Neuronal stem cell (in vitro differentiated cells): ENCODE measurements around the gene PLXNA4.

Experiments used
- DNase-seq: peaks from one replicate; pipeline ENCODE4 v3.0.0-alpha.2; 2013; ENCODE audit warnings: low spot score
- H2AFZ ChIP-seq: one replicate; pipeline ENCODE4 v1.6.1; 2013; ENCODE audit warnings: mild to moderate bottlenecking, low read length, inconsistent platforms
- H2AK5ac ChIP-seq: 2 replicates; pipeline ENCODE4 v1.6.1; 2013; ENCODE audit warnings: low read depth, mild to moderate bottlenecking, inconsistent platforms, low read length, moderate library complexity, mixed read lengths
- H2BK120ac ChIP-seq: 2 replicates; pipeline ENCODE4 v1.6.1; 2013; ENCODE audit warnings: low read depth, mild to moderate bottlenecking, inconsistent platforms, low read length, moderate library complexity, mixed read lengths
- H2BK12ac ChIP-seq: one replicate; pipeline ENCODE4 v1.6.1; 2013; ENCODE audit warnings: low read length, inconsistent platforms
- H2BK15ac ChIP-seq: 2 replicates; pipeline ENCODE4 v1.6.1; 2013; ENCODE audit warnings: mild to moderate bottlenecking, low read length, inconsistent platforms, mixed read lengths
- H2BK5ac ChIP-seq: one replicate; pipeline ENCODE4 v1.6.1; 2013; ENCODE audit warnings: inconsistent platforms, mild to moderate bottlenecking, low read length, moderate library complexity
- H3K14ac ChIP-seq: one replicate; pipeline ENCODE4 v1.6.1; 2013; ENCODE audit warnings: low read length, inconsistent platforms
- H3K18ac ChIP-seq: 2 replicates; pipeline ENCODE4 v1.6.1; 2013; ENCODE audit warnings: low read length, inconsistent platforms
- H3K23ac ChIP-seq: 2 replicates; pipeline ENCODE4 v1.6.1; 2013; ENCODE audit warnings: low read depth, mild to moderate bottlenecking, mixed read lengths, low read length, inconsistent platforms; ENCODE audit not compliant: poor library complexity
- H3K27ac ChIP-seq: replicated peaks from 3 replicates; pipeline ENCODE4 v1.5.1; 2013; ENCODE audit warnings: low read length, inconsistent platforms
- H3K27me3 ChIP-seq, 3 experiments: 2 replicates each; pipeline ENCODE4 v1.6.1; 2013; ENCODE audit warnings: low read length in 3 of 3, mild to moderate bottlenecking in 2 of 3, inconsistent platforms in 1 of 3, low read depth in 1 of 3, mixed read lengths in 1 of 3, moderate library complexity in 1 of 3; ENCODE audit not compliant: control insufficient read depth in 3 of 3, insufficient read depth in 3 of 3
- H3K36me3 ChIP-seq, 2 donors: replicated peaks in 1 of 2; 2 replicates each; pipeline ENCODE4 v1.6.1; 2013; ENCODE audit warnings: low read length in 2 of 2; ENCODE audit not compliant: control insufficient read depth in 2 of 2, insufficient read depth in 2 of 2
- H3K4ac ChIP-seq: 2 replicates; pipeline ENCODE4 v1.6.1; 2013; ENCODE audit warnings: inconsistent platforms, mild to moderate bottlenecking, low read length, moderate library complexity
- H3K4me1 ChIP-seq, 2 donors: 1 replicate in 1 of 2; 2 replicates in 1 of 2; pipeline ENCODE4 v1.6.1; 2013; ENCODE audit warnings: low read length in 2 of 2, low read depth in 1 of 2; ENCODE audit not compliant: control insufficient read depth in 2 of 2, insufficient read depth in 1 of 2
- H3K4me2 ChIP-seq: one replicate; pipeline ENCODE4 v1.6.1; 2013; ENCODE audit warnings: mild to moderate bottlenecking, low read length, inconsistent platforms; ENCODE audit not compliant: insufficient read depth, poor library complexity, severe bottlenecking
- H3K4me3 ChIP-seq, 2 donors: 2 replicates each; pipeline ENCODE4 v1.5.1; 2013; ENCODE audit warnings: low read length in 2 of 2, mild to moderate bottlenecking in 2 of 2, inconsistent platforms in 1 of 2, moderate library complexity in 1 of 2
- H3K79me1 ChIP-seq: one replicate; pipeline ENCODE4 v1.6.1; 2013; ENCODE audit warnings: low read depth, mild to moderate bottlenecking, inconsistent platforms, low read length, moderate library complexity
- H3K9ac ChIP-seq: one replicate; pipeline ENCODE4 v1.6.1; 2013; ENCODE audit warnings: mild to moderate bottlenecking, low read depth, low read length, inconsistent platforms; ENCODE audit not compliant: poor library complexity
- H3K9me3 ChIP-seq, 2 donors: replicated peaks in 1 of 2; 2 replicates each; pipeline versions ENCODE3 to v1.6.1; 2013; ENCODE audit warnings: low read length in 2 of 2, mild to moderate bottlenecking in 2 of 2, inconsistent platforms in 1 of 2, low read depth in 1 of 2, mixed read lengths in 1 of 2, moderate library complexity in 1 of 2; ENCODE audit not compliant: control insufficient read depth in 2 of 2, insufficient read depth in 1 of 2
- H4K8ac ChIP-seq: one replicate; pipeline ENCODE4 v1.6.1; 2013; ENCODE audit warnings: low read depth, mild to moderate bottlenecking, inconsistent platforms, low read length, moderate library complexity
- H4K91ac ChIP-seq: one replicate; pipeline ENCODE4 v1.6.1; 2013; ENCODE audit warnings: low read length, low read depth, mild to moderate bottlenecking, inconsistent platforms; ENCODE audit not compliant: poor library complexity
- WGBS, 2 donors: extraction: QIAGEN DNeasy Blood & Tissue Kit; methylation state at CpG; one replicate each; pipeline ENCODE4 v1.1.7; 2013; ENCODE audit warnings: missing lambda C conversion rate in 2 of 2, mixed read lengths in 1 of 2; ENCODE audit not compliant: insufficient read length in 2 of 2, insufficient replicate concordance in 1 of 2; ENCODE audit errors: extremely low coverage in 2 of 2; 5-methylcytosine and 5-hydroxymethylcytosine counted together

Gene PLXNA4

DNA sequence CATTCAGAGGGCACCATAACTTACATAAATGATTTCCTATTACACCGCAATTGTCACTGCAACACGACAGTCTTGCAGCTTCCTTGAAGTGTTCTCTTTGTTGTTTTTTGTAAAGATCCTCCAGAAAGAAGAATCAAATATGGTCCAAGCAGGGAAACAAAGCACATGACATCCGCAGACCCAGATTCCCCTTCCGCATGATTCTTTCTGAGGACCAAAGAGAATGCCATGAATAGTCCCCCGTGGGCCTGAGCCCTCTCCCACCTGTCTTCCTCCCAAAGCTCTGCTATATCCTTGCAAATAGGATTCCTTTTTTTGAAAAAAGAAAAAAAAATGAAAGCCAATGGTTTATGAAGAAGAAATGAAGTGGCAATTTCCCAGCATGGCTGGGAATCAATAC, 10.8 kb downstream of the PLXNA4 start:
- Histone ChIP-seq H3K4me2 (no peak overlapping the region), H3K79me1 (no peaks in the 10 kb centered on the region), H3K27ac (no peak overlapping the region), H2AFZ (no peak overlapping the region), H3K4me3 (no peak overlapping the region), H3K36me3 (no peaks in the 10 kb centered on the region), H2BK120ac (no peak overlapping the region), H2AK5ac (no peak overlapping the region), H4K8ac (no peak overlapping the region), H3K27me3 (peaks cover 0 to 23% (median 22%) of the 10 kb centered on the region in 3 experiments), H2BK15ac (no peak overlapping the region), H3K9ac (no peak overlapping the region), H3K23ac (no peak overlapping the region), H3K4me1 (no peaks in the 10 kb centered on the region), H2BK12ac (no peak overlapping the region), H3K9me3 (peaks cover 0 to 1% of the 10 kb centered on the region in 2 donors), H3K4ac (no peak overlapping the region), H3K14ac (no peak overlapping the region), H2BK5ac (no peak overlapping the region), H3K18ac (no peak overlapping the region), H4K91ac (no peak overlapping the region)
- no peak for DNase-seq
- no CpG with 5 or more reads among the region's 5 CpGs for WGBS, 2 donors

- no peak overlapping the region for H3K18ac ChIP-seq
- H3K4me3 ChIP-seq = no peak overlapping the region
- H3K9me3 ChIP-seq = peaks cover 0 to 1% of the 10 kb centered on the region in 2 donors
- no peak overlapping the region for H3K23ac ChIP-seq
- no peaks in the 10 kb centered on the region for H3K79me1 ChIP-seq
- no peak for DNase-seq
- no peak overlapping the region for H3K27ac ChIP-seq
- no peak overlapping the region for H2BK12ac ChIP-seq
- peaks cover 0 to 22% (median 18%) of the 10 kb centered on the region in 3 experiments for H3K27me3 ChIP-seq
- H2BK15ac ChIP-seq = no peak overlapping the region
- no CpG with 5 or more reads among the region's 8 CpGs for WGBS, 2 donors
- no peak overlapping the region for H2BK120ac ChIP-seq
- H3K14ac ChIP-seq = no peak overlapping the region
- H3K36me3 ChIP-seq = no peaks in the 10 kb centered on the region
- no peak overlapping the region for H3K9ac ChIP-seq
- no peak overlapping the region for H4K91ac ChIP-seq
- no peak overlapping the region for H2BK5ac ChIP-seq
- H3K4me1 ChIP-seq = no peaks in the 10 kb centered on the region
- no peak overlapping the region for H3K4ac ChIP-seq
- H2AFZ ChIP-seq = no peak overlapping the region
- no peak overlapping the region for H3K4me2 ChIP-seq
- no peak overlapping the region for H4K8ac ChIP-seq
- H2AK5ac ChIP-seq = no peak overlapping the region
Observed at GRCh38 chr7:132564849-132565248, 11.4 kb downstream of the PLXNA4 start.

DNA sequence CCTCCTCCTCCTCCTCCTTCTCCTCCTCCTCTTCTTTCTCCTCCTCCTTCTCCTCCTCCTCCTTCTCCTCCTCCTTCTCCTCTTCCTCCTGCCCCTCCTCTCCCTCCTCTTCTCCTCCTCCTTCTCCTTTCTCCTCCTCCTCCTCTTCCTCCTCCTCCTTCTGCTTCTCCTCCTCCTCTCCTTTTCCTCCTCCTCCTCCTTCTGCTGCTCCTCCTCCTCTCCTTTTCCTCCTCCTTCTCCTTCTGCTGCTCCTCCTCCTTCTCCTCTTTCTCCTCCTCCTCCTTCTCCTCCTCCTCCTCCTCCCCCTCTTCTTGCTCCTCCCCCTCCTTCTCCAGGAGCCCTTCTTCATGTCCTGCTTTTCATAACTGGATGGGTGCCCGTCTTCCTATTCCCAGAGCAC, 12.2 kb downstream of the PLXNA4 start:
- Histone ChIP-seq H3K18ac (no peak overlapping the region), H2BK5ac (no peak overlapping the region), H4K8ac (no peak overlapping the region), H3K9me3 (peaks cover 0 to 1% of the 10 kb centered on the region in 2 donors), H3K4me3 (no peak overlapping the region), H3K27me3 (peaks cover 0 to 22% (median 18%) of the 10 kb centered on the region in 3 experiments), H3K23ac (no peak overlapping the region), H2AK5ac (no peak overlapping the region), H2BK120ac (no peak overlapping the region), H3K27ac (no peak overlapping the region), H2BK12ac (no peak overlapping the region), H3K9ac (no peak overlapping the region), H2BK15ac (no peak overlapping the region), H3K4ac (no peak overlapping the region), H3K4me2 (no peak overlapping the region), H3K79me1 (no peaks in the 10 kb centered on the region), H3K4me1 (no peaks in the 10 kb centered on the region), H2AFZ (no peak overlapping the region), H3K14ac (no peak overlapping the region), H3K36me3 (no peaks in the 10 kb centered on the region), H4K91ac (no peak overlapping the region)
- WGBS, 2 donors = no CpG with 5 or more reads among the region's 1 CpG
- no peak for DNase-seq

- no peaks in the 10 kb centered on the region for H3K4me1 ChIP-seq
- H2BK12ac ChIP-seq = no peak overlapping the region
- H2BK15ac ChIP-seq = no peak overlapping the region
- no peak overlapping the region for H2AFZ ChIP-seq
- no peak overlapping the region for H4K8ac ChIP-seq
- H2AK5ac ChIP-seq = no peak overlapping the region
- no peak overlapping the region for H3K14ac ChIP-seq
- peaks cover 0 to 1% of the 10 kb centered on the region in 2 donors for H3K9me3 ChIP-seq
- H3K4ac ChIP-seq = no peak overlapping the region
- H3K79me1 ChIP-seq = no peaks in the 10 kb centered on the region
- no peak overlapping the region for H2BK5ac ChIP-seq
- peaks cover 0 to 22% (median 14%) of the 10 kb centered on the region in 3 experiments for H3K27me3 ChIP-seq
- no peak overlapping the region for H3K4me3 ChIP-seq
- H4K91ac ChIP-seq = no peak overlapping the region
- H3K9ac ChIP-seq = no peak overlapping the region
- no peaks in the 10 kb centered on the region for H3K36me3 ChIP-seq
- H3K4me2 ChIP-seq = no peak overlapping the region
- no peak for DNase-seq
- H3K23ac ChIP-seq = no peak overlapping the region
- no peak overlapping the region for H3K27ac ChIP-seq
- no peak overlapping the region for H2BK120ac ChIP-seq
- no peak overlapping the region for H3K18ac ChIP-seq
- WGBS, 2 donors = no CpG with 5 or more reads among the region's 1 CpG
Observed at GRCh38 chr7:132562690-132563089, 13.6 kb downstream of the PLXNA4 start.
